NK-92 (cell line): Measurements from ENCODE around the gene GAPT.
"Not testable (repeated sequence)": the region's sequence is repeated elsewhere in the genome, so short reads cannot be mapped to it uniquely, and the experiment has no call there.

Source experiments
- DNase-seq: peaks from one replicate; lab custom pipeline; 2025; ENCODE audit not compliant: unreplicated experiment; lab: John Stamatoyannopoulos, UW

GAPT gene

DNA sequence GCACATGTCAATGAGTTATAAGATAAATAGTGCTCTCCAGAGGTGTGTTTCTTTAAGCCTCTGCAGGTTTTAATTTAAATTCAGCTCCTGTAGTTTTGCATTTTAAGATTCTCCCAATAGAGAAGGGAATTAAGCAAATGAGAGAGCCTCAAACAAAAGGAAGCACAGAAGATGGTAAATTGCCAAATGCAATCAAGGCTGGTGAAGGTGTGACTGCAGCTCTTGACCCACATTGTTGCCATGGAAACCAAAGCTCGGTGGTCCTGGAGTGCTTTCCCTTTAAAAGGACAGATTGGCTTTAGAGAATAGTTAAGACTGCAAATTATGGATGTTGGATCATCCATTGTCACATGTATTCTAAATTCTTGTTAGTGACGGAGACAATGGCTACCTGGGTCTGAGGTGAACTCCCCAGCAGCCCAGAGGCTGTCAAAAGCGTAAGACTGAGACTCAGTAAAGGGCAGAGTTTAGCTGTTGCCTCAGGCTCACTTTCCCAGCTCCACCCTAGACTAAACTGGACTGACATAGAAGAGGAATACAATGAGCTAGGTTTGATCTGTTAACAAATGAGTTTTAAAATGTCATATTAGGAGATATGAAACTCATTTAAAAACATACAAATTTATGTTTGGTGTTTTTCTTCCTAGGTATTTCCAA is 12.3 kb downstream of the GAPT start:
- no peak for DNase-seq

DNA sequence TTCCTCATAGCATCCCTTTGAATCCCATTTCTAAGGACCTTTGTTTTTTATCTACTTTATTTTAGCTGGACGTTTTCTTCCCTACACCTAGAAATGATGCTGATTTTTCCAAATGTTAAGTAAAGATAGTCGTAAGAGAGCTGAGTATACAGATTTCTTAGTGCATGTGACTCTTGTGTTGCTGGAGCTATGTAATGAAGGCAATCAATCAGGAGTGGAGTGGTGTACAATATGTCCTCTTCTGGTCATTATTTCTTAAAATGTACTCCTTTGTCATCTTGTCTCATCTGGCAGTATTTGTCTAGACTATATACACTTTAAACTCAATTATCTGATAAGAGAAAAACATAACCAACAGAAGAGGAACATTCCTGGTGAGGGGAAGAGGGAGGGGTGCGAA is 13.5 kb downstream of the GAPT start:
- DNase-seq: no peak

DNA sequence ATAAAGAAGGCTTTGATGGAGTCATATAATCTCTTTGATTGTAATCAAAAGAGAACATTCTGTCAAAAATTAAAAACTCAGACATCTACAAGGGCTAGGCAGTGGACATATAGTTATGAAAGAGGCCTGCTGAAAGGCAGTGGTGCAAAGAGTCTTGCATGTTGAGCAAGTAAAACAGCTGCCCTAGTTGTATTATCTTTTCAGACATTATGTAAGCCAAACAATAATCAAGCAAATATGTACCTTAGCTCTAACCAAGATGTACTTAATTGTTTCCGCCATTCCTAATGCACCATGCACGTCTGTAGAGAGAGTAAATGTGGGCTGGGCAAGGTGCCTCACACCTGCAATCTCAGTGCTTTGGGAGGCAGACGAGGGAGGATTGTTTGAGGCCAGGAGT is 14.3 kb downstream of the GAPT start:
- no peak for DNase-seq

DNA sequence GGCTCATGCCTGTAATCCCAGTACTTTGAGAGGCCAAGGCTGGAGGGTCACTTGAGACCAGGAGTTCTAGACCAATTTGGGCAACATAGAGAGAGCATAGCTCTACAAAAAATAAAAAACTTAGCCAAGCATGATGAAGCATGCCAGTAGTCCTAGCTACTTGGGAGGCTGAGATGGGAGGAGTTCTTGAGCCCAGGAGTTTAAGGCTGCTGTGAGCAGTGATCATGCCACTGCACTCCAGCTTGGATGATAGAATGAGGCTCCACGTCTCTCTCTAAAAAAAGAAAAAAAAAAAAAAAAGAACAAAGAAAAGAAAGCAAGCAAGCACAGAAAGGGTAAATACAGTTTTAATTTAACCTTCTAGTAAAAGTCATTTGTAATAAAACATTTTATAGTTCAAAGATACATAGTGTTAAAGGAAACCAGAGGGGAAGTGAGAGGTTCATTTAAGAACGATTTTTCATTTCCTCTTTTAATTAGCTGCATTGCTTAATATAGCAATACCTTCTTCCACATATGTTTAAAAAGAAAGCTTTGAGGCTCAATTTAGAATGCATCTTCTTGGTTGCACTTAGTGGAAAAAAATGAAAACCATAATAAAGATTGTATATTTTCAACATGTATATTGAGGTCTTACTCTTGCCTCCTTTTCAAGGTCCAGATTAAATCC is 14.9 kb downstream of the GAPT start:
- no peak for DNase-seq

DNA sequence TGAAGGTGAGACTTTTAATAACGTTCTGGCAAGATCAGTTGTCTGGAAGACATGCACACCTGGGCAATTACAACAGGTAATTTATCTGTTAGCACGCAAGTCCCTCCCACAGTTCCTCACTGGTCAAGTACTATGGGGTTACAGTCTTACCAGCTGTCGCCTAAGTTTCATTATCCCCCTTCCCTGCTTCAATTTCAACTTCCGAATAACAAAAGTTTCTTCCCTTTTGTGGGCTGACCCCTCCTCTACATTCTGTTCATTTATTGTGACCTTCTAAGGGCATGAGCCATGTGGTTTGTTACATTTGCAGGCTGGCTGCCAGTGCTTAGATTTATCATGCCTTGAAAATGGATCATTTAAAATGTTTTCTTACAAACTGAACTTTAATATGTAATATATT is 16.5 kb downstream of the GAPT start:
- no peak for DNase-seq

DNA sequence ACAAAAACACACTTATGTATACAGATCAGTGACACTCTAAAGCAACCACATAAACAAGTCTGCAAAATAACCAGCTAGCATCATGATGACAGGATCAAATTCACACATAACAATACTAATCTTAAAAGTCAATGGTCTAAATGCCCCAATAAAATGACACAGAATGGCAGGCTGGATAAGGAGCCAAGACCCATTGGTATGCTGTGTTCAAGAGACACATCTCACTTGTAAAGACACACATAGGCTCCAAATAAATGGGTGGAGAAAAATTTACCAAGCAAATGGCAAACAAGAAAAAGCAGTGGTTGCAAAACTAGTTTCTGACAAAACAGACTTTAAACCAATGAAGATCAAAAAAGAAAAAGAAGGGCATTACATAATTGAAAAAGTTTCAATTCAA is 26.0 kb downstream of the GAPT start:
- DNase-seq: no peak

DNA sequence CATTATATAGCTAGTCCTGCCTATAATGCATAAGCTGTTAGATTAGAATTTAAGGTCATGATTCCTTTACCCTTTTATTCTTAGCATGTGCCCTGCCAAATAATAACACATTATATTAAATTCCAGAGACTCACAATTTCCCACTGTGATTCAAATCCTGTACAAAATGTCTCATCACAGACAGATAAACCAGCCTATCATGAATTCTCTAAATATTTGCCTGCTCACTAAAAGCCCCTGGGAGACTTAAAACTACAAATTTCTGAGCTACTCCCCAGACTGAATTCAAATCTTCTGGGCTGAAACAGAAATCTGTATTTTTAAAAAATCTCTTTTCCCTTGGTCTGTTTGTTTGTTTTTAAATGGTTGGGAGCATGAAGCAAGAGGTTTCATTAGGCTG is 32.7 kb downstream of the GAPT start:
- no peak for DNase-seq

DNA sequence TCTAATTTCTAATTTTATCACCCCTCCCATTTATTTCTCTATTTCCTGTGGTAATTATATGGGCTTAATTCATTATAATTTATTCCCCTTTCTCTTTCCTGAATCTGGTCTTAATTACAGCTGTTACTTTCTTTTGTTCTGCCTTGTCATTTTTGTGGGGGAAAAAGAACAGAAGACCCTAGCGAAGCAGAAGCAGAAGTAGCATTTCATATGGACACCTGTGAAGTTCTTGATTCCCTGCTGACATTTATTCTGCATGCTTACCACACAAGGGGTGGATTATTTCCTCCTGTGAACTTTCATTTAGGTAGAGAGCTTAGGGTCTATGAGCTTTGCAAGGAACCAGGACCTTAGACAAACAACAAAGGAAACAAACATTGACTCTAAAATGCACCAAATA is 33.3 kb downstream of the GAPT start:
- DNase-seq: no peak

DNA sequence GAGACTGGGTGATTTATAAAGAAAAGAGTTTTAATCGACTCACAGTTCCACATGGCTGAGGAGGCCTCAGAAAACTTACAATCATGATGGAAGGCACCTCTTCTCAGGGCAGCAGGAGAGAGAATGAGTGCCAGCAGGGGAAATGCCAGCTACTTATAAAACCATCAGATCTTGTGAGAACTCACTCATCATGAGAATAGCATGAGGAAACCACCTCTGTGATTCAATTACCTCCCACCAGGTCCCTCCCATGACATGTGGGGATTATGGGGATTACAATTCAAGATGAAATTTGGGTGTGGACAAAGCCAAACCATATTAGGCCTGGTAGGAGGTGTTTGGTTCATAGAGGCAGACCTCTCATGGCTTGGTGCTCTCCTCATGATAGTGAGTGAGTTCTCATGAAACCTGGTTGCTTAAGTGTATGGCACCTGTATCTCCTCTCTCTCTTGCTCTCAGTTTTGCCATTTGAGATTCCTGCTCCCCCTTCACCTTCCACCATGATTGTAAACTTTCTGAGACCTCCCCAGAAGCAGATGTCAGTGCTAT is 39.8 kb downstream of the GAPT start:
- no peak for DNase-seq

DNA sequence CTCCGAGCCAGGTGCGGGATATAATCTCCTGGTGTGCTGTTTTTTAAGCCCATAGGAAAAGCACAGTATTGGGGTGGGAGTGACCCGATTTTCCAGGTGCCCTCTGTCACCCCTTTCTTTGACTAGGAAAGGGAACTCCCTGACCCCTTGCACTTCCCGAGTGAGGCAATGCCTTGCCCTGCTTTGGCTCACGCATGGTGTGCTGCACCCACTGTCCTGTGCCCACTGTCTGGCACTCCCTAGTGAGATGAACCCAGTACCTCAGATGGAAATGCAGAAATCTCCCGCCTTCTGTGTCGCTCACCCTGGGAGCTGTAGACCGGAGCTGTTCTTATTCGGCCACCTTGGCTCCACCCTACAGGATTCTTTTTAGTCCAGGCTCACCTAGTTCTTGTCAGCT is 50.7 kb downstream of the GAPT start:
- DNase-seq: not testable (repeated sequence)

DNA sequence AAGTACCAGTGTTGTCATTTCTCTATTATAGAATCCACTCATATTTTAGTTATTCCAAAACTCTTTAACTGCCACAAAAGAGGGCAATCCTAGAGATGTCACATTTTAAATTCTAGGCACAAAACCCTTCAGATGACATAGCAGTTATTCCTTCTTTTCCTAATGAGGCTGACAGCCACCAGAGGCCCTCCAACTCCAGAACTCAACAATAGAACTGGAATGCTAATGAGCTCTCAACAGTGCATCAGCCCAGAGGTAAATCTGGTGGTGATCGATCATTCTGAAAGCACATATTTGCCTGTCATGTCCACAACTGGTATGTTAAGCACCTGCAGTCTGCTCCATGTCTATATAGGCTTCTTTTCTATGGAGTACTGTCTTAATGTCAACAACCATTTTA is 51.5 kb downstream of the GAPT start:
- DNase-seq: no peak

DNA sequence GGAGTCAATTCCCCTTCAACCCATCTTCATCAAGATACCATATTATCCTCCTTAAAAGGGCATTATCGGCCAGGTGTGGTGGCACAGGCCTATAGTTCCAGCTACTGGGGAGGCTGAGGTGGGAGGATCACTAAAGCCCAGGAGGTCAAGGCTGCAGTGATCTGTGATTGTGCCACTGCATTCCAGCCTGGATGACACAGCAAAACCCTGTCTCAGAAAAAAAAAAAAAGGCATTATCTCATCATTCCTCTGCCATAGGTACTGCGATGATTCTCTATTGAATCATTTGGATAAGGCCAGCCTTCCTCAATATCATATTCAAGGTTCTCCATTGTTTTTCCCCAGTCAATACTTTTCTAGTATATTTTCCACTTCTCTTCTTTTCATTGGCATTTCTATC is 52.5 kb downstream of the GAPT start:
- no peak for DNase-seq

DNA sequence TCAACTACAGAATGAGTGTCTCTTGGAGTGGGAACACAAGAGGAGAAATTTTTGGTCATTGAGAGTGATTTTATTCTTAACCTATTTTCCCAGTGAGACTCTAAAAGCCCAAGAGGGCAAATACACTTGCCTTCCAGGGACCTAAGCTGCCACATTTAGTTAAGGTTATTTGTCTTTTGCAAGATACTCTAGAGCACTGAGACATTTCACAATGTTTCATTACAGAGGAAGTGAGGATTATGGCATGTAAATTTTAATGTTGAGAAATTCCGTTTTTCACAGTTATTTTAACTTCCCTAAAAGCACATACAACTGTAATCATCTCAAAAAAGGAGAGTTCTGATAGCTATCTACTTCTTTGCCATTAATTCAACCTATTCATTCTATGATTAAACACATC is 53.0 kb downstream of the GAPT start:
- no peak for DNase-seq

DNA sequence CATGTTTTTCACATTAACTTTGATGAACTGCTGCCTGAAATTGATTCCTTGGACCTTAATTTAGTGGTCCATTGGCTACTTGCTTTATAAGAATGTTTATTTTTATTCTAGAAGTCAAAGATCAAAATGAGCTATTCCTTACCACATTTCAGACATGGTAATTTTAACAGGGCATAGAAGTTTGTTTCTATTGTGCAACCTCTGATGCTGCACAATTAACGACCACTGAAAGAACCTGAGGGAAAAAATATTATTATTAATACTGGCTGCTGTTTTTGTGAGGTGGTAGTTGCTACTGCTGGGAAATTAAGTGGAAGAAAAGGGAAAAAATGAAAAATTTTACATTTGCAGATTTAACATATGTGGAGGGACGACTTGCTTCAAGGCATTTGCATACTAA is 53.7 kb downstream of the GAPT start:
- no peak for DNase-seq

DNA sequence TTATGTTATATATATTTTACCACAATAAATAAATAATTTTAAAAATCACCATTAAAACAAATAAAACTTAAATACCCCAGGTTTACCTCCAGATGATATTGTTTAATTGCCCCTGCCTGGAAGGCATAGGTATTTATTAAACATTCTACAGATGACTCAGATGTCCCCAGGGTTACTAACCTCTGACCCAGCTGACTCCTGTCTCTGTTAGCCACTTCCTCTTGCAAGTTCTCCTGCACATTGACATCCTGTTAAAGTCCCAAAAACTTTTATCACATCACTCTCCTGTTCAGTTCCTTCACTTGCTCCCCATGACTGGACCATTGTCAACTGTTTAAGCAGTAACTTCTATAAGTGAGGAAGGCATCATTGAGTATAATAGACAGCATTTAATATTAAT is 54.7 kb downstream of the GAPT start:
- DNase-seq: no peak
